Sigmoid colon (tissue), 7 donors: ENCODE results near the gene MAPT. TPM values are rescaled to one million over a fixed set of nuclear protein-coding genes. Genes with fewer than 3 reads are reported as not detected.
A peak's percentile ranks its signal among the peaks of the same experiment; 100 is the strongest.
"Not testable (repeated sequence)": the region's sequence is repeated elsewhere in the genome, so short reads cannot be mapped to it uniquely, and the experiment has no call there.

Experiments
- DNase-seq: peaks from one replicate; pipeline ENCODE4 v3.0.0-alpha.2; 2019
- H3K27ac ChIP-seq, 4 donors: fragments of 200-600 bp; sonication (generic); one replicate each; pipeline ENCODE4 v1.5.1; 2016 to 2019; ENCODE audit warnings: mild to moderate bottlenecking in 1 of 4
- H3K27me3 ChIP-seq, 3 donors: fragments of 200-600 bp; sonication (generic); one replicate each; pipeline ENCODE4 v1.5.1; 2019; ENCODE audit warnings: mild to moderate bottlenecking in 1 of 3
- H3K36me3 ChIP-seq, 4 donors: fragments of 200-600 bp; sonication (generic); one replicate each; pipeline ENCODE4 v1.5.1; 2016 to 2019
- H3K4me1 ChIP-seq, 4 donors: fragments of 200-600 bp; sonication (generic); one replicate each; pipeline ENCODE4 v1.5.1; 2017 to 2019
- H3K4me3 ChIP-seq, 4 donors: fragments of 200-600 bp; sonication (generic); one replicate each; pipeline ENCODE4 v1.5.1; 2017 to 2019; ENCODE audit warnings: mild to moderate bottlenecking in 2 of 4, moderate library complexity in 1 of 4
- H3K9me3 ChIP-seq, 4 donors: fragments of 200-600 bp in 3 of 4; sonication (generic) in 3 of 4; one replicate each; pipeline versions ENCODE4 v1.5.1 to v1.6.1; 2013 to 2019
- EP300 ChIP-seq, 4 donors: sonication (generic); formaldehyde crosslinking; IDR thresholded peaks; one replicate each; pipeline ENCODE4 v1.6.1; 2017; ENCODE audit warnings: antibody characterized with exemption in 4 of 4
- POLR2A ChIP-seq, 2 donors: fragments of 450-650 bp; IDR thresholded peaks; one replicate each; pipeline ENCODE4 v1.6.1; 2016; ENCODE audit warnings: antibody characterized with exemption in 2 of 2, mild to moderate bottlenecking in 2 of 2, moderate library complexity in 2 of 2
- POLR2AphosphoS5 ChIP-seq, 4 donors: sonication (generic); formaldehyde crosslinking; IDR thresholded peaks; one replicate each; pipeline ENCODE4 v1.6.1; 2017; ENCODE audit warnings: antibody characterized with exemption in 4 of 4
- WGBS, 2 donors: extraction: QIAGEN DNeasy Blood & Tissue Kit; methylation state at CpG; one replicate each; pipeline ENCODE4 v1.1.7; 2013; 5-methylcytosine and 5-hydroxymethylcytosine counted together
- intact Hi-C: fragments of 100-400 bp; cut with DNase I; formaldehyde crosslinking; loops from one replicate; pipeline ENCODE4 v1.15.1; 2023
- polyA plus RNA-seq, 3 donors: library from polyadenylated mRNA; stranded (reverse); fragments of 200-250 nt; gene quantifications; one replicate each; pipeline ENCODE4 v1.2.3, GENCODE V29; 2013
- total RNA-seq, 4 donors: library from RNA; depleted of rRNA; stranded (reverse); fragments of >200 nt; gene quantifications; one replicate each; pipeline ENCODE4 v1.1.0, GENCODE V29; 2016
- TF ChIP-seq, protein P1 (sequence below), 4 experiments: fragments of 450-650 bp in 3 of 4; fragments of 200-600 bp in 1 of 4; IDR thresholded peaks; one replicate each; pipeline ENCODE4 v1.5.1; 2016 to 2019; ENCODE audit warnings: antibody characterized with exemption in 4 of 4, mild to moderate bottlenecking in 3 of 4, moderate library complexity in 2 of 4
- donor health status: healthy with polysubstance abuse.
- donor health status: Bipolar disorder and iron deficiency.
- donor health status: healthy.

The MAPT gene
- total and polyA plus RNA-seq, 7 donors = 0.60 to 20.5 (median 10.9) TPM; not detected in 1

- TF ChIP-seq EP300 (IDR thresholded peaks at IDR 0.05) (no peak), POLR2A (IDR thresholded peaks at IDR 0.05) (no peak), POLR2AphosphoS5 (IDR thresholded peaks at IDR 0.05) (no peak)
- TF ChIP-seq, protein P1, sequence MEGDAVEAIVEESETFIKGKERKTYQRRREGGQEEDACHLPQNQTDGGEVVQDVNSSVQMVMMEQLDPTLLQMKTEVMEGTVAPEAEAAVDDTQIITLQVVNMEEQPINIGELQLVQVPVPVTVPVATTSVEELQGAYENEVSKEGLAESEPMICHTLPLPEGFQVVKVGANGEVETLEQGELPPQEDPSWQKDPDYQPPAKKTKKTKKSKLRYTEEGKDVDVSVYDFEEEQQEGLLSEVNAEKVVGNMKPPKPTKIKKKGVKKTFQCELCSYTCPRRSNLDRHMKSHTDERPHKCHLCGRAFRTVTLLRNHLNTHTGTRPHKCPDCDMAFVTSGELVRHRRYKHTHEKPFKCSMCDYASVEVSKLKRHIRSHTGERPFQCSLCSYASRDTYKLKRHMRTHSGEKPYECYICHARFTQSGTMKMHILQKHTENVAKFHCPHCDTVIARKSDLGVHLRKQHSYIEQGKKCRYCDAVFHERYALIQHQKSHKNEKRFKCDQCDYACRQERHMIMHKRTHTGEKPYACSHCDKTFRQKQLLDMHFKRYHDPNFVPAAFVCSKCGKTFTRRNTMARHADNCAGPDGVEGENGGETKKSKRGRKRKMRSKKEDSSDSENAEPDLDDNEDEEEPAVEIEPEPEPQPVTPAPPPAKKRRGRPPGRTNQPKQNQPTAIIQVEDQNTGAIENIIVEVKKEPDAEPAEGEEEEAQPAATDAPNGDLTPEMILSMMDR (IDR thresholded peaks at IDR 0.05) = no peak
- no peak for DNase-seq
- H3K4me1 ChIP-seq = peaks cover 0 to 19% (median 8%) of the 10 kb centered on the region in 4 donors
- H3K9me3 ChIP-seq = no peaks in the 10 kb centered on the region
- no peaks in the 10 kb centered on the region for H3K36me3 ChIP-seq
- intact Hi-C loops = loop anchor here (2.0 to 10.0 kb wide), 2 partner anchors 210 to 282 kb away; no protein-coding TSS in a partner anchor
- no peak overlapping the region for H3K4me3 ChIP-seq
- 59 to 66% methylated on average over 7 of the region's 7 CpGs for WGBS, 2 donors
- H3K27ac ChIP-seq = no peak overlapping the region
- no peaks in the 10 kb centered on the region for H3K27me3 ChIP-seq
These were observed 108.6 kb downstream of the MAPT start for GRCh38 chr17:46002973-46003316.

- Histone ChIP-seq H3K27ac (peak overlapping the region in 1 of 4 donors; percentile 5), H3K36me3 (no peaks in the 10 kb centered on the region), H3K4me1 (peaks cover 0 to 19% (median 8%) of the 10 kb centered on the region in 4 donors), H3K27me3 (no peaks in the 10 kb centered on the region), H3K9me3 (no peaks in the 10 kb centered on the region), H3K4me3 (no peak overlapping the region)
- 13 to 48% methylated on average over 6 of the region's 6 CpGs for WGBS, 2 donors
- TF ChIP-seq EP300 (IDR thresholded peaks at IDR 0.05) (no peak), POLR2AphosphoS5 (IDR thresholded peaks at IDR 0.05) (no peak), POLR2A (IDR thresholded peaks at IDR 0.05) (no peak)
- TF ChIP-seq, protein P1 (IDR thresholded peaks at IDR 0.05) = no peak
- peak; percentile 76 for DNase-seq
- intact Hi-C loops = loop anchor here (2.0 to 10.0 kb wide), 2 partner anchors 209 to 281 kb away; no protein-coding TSS in a partner anchor
These were observed 109.8 kb downstream of the MAPT start for GRCh38 chr17:46003907-46004748.

- H3K27ac ChIP-seq, H3K4me3 ChIP-seq, H3K27me3 ChIP-seq, DNase-seq, H3K9me3 ChIP-seq, H3K36me3 ChIP-seq: not testable (repeated sequence)
- intact Hi-C loops = loop anchor here (10.0 kb wide), 1 partner anchor 279 kb away; no protein-coding TSS in a partner anchor
- WGBS, 2 donors = 87 to 97% methylated on average over 1 of the region's 1 CpG
- H3K4me1 ChIP-seq = peaks cover 0 to 19% (median 8%) of the 10 kb centered on the region in 4 donors
These were observed 111.7 kb downstream of the MAPT start for GRCh38 chr17:46006082-46006481.

GRCh38 chr17:46007461-46007965, 113.2 kb downstream of the MAPT start:
- H3K4me3 ChIP-seq = no peak overlapping the region
- intact Hi-C loops = loop anchor here (10.0 kb wide), 1 partner anchor 277 kb away; no protein-coding TSS in a partner anchor

More at GRCh38 chr17:46007461-46007965, 113.2 kb downstream of the MAPT start:
- no peaks in the 10 kb centered on the region for H3K9me3 ChIP-seq
- H3K27me3 ChIP-seq = no peaks in the 10 kb centered on the region
- peaks cover 0 to 19% (median 8%) of the 10 kb centered on the region in 4 donors for H3K4me1 ChIP-seq
- DNase-seq = no peak
- TF ChIP-seq POLR2AphosphoS5 (IDR thresholded peaks at IDR 0.05) = no peak
- TF ChIP-seq POLR2A (IDR thresholded peaks at IDR 0.05) = no peak
- TF ChIP-seq EP300 (IDR thresholded peaks at IDR 0.05) = no peak
- TF ChIP-seq, protein P1 (IDR thresholded peaks at IDR 0.05) = no peak
- no peaks in the 10 kb centered on the region for H3K36me3 ChIP-seq
- 85 to 87% methylated on average over 2 of the region's 2 CpGs for WGBS, 2 donors
- no peak overlapping the region for H3K27ac ChIP-seq
